H1 (cell line): ENCODE data around the gene CDCA5. TPM values are rescaled to one million over a fixed set of nuclear protein-coding genes. Genes with fewer than 3 reads are reported as not detected.

Experiments
- CEBPB ChIP-seq: IDR thresholded peaks from 2 replicates; pipeline ENCODE4 v1.6.1; 2012; ENCODE audit warnings: low read depth, low read length
- MAFK ChIP-seq: IDR thresholded peaks from 2 replicates; pipeline ENCODE4 v1.6.1; 2012; ENCODE audit warnings: low read depth, mild to moderate bottlenecking, improper control_type of control experiment, low read length
- RBBP5 ChIP-seq: IDR thresholded peaks from 2 replicates; pipeline ENCODE4 v1.7.1; 2012; ENCODE audit warnings: low read depth, mild to moderate bottlenecking, inconsistent platforms, low read length, moderate library complexity, borderline replicate concordance
- polyA plus RNA-seq, 7 experiments: library from polyadenylated mRNA; depleted of rRNA in 3 of 7; stranded (reverse) in 5 of 7; unstranded in 2 of 7; fragments of >200 nt in 5 of 7; fragments of 200-250 nt in 2 of 7; gene quantifications; 1 replicate in 5 of 7; 2 replicates in 1 of 7; 4 replicates in 1 of 7; pipeline versions ENCODE4 v1.2.1 to v1.2.3, GENCODE V29; 2011 to 2013; ENCODE audit warnings: missing spikeins in 2 of 7, mixed read lengths in 2 of 7
- total RNA-seq: library from RNA; stranded (reverse); fragmentation: NEBNext Ultra II Directional; extraction: Animal tissue kit (Norgen Biotek cat#: 25700); gene quantifications from 2 replicates; pipeline ENCODE4 v1.2.1, GENCODE V29; 2021

Gene CDCA5
- total and polyA plus RNA-seq, 2 of the 8 experiments (the other 6 are each of a cell fraction or from before 2014, with no cell fraction given): 39.2 to 87.0 TPM

DNA sequence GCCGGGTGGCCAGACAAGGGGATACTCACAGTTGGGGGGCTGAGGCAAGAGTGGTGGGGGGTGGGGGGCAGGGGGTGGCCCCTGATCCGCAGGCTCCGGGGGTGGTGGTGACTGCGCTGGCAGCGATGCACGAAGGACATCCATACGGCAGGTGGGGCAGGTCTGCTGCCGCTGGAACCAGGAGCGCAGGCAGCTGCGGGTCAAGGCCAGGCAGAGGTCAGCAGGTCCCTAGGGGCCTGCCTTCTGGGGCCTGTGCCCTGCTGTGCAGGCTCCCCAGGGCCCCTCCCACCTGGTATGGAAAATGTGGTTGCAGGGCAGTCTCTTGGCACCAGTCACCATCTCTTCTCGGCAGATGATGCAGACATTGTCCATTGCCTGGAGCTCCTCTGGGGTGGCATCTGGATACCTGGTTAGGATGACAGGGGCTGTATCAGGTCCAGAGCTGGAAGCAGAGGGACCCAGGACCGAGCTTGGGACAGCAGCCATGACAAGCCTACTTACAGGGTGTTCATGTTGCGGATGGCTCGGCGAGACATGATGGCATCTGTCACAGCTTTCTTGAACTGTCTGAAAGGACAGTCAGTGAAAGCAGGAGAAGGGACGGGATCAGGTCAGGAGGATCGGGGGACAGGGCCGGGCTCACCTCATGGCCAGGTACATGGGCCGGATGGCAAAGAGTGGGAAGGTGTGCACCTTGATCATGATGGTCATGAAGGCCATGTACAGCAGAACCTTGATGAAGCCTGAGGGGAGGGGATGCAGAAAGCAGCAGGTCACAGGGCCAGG, 47.0 kb upstream of the CDCA5 start (continued):
- TF ChIP-seq MAFK (no peak), CEBPB (no peak), RBBP5 (no peak)
